HG03521 (cell line): ENCODE measurements around the gene EIF3F.

Experiments
- ATAC-seq: cut with Tn5 transposase; IDR thresholded peaks from one replicate; pipeline ENCODE4 v1.9.1; 2021; ENCODE audit warnings: mild to moderate bottlenecking, moderate library complexity; ENCODE audit not compliant: unreplicated experiment

The EIF3F gene

GRCh38 chr11:8021920-8022319 is 34.8 kb downstream of the EIF3F start:
- ATAC-seq, result no peak

GRCh38 chr11:8022876-8023275 is 35.7 kb downstream of the EIF3F start:
- ATAC-seq, result no peak

GRCh38 chr11:8023831-8024555 is 36.9 kb downstream of the EIF3F start:
- no peak for ATAC-seq

- no peak for ATAC-seq
These were observed 38.0 kb downstream of the EIF3F start for GRCh38 chr11:8025123-8025522.

GRCh38 chr11:8025816-8026215 is 38.7 kb downstream of the EIF3F start:
- no peak for ATAC-seq

GRCh38 chr11:8026982-8027381 is 39.8 kb downstream of the EIF3F start:
- ATAC-seq, result no peak

- ATAC-seq, result no peak
These were observed 41.6 kb downstream of the EIF3F start for GRCh38 chr11:8028766-8029165.

- ATAC-seq, result no peak
These were observed 43.5 kb downstream of the EIF3F start for GRCh38 chr11:8030526-8031247.

GRCh38 chr11:8031248-8032115 is 44.3 kb downstream of the EIF3F start:
- no peak for ATAC-seq

- no peak for ATAC-seq
These were observed 45.0 kb downstream of the EIF3F start for GRCh38 chr11:8032122-8032521.

- ATAC-seq, result no peak
These were observed 45.6 kb downstream of the EIF3F start for GRCh38 chr11:8032576-8033304.

- peak; percentile 77 for ATAC-seq
These were observed 46.4 kb downstream of the EIF3F start for GRCh38 chr11:8033305-8034105.

- no peak for ATAC-seq
These were observed 47.0 kb downstream of the EIF3F start for GRCh38 chr11:8034106-8034585.

GRCh38 chr11:8034604-8035190 is 47.6 kb downstream of the EIF3F start:
- ATAC-seq, result no peak

GRCh38 chr11:8035200-8035855 is 48.2 kb downstream of the EIF3F start:
- ATAC-seq, result no peak

GRCh38 chr11:8036002-8036802 is 49.1 kb downstream of the EIF3F start:
- no peak for ATAC-seq

GRCh38 chr11:8036986-8037385 is 49.8 kb downstream of the EIF3F start:
- ATAC-seq, result no peak

- no peak for ATAC-seq
These were observed 51.3 kb downstream of the EIF3F start for GRCh38 chr11:8038393-8038792.
